NOMO-1 treated with DMSO at 0.1 percent for 48 hours (cell line): ENCODE results near the gene RNF44.

Source experiments
- DNase-seq: peaks from one replicate; lab custom pipeline; 2025; ENCODE audit not compliant: unreplicated experiment; lab: John Stamatoyannopoulos, UW

RNF44 gene

GRCh38 chr5:176536902-176537553 is at the start of gene RNF44:
Gene RNF44, minus strand, starts transcription at chr5:176537402. Its CDS starts 4,930 bp downstream, at chr5:176532472.
- DNase-seq = peak; percentile 95

GRCh38 chr5:176583076-176583475 is 45.9 kb upstream of the RNF44 start:
- DNase-seq = no peak

GRCh38 chr5:176581361-176581760 is 44.2 kb upstream of the RNF44 start:
- DNase-seq = no peak

GRCh38 chr5:176579323-176579722 is 42.1 kb upstream of the RNF44 start:
- DNase-seq = no peak

GRCh38 chr5:176578391-176578808 is 41.2 kb upstream of the RNF44 start:
- no peak for DNase-seq

GRCh38 chr5:176577312-176578176 is 40.3 kb upstream of the RNF44 start:
- DNase-seq = no peak

- no peak for DNase-seq
These were observed 38.6 kb upstream of the RNF44 start for GRCh38 chr5:176575488-176576422.

- DNase-seq = no peak
These were observed 37.9 kb upstream of the RNF44 start for GRCh38 chr5:176575066-176575465.

GRCh38 chr5:176574297-176574591 is 37.0 kb upstream of the RNF44 start:
- DNase-seq = no peak

GRCh38 chr5:176573564-176574296 is 36.5 kb upstream of the RNF44 start:
- DNase-seq = peak; percentile 34

- no peak for DNase-seq
These were observed 32.8 kb upstream of the RNF44 start for GRCh38 chr5:176570044-176570443.

GRCh38 chr5:176568657-176569056 is 31.5 kb upstream of the RNF44 start:
- DNase-seq = no peak

GRCh38 chr5:176565760-176566288 is 28.6 kb upstream of the RNF44 start:
- DNase-seq = no peak

GRCh38 chr5:176564002-176564401 is 26.8 kb upstream of the RNF44 start:
- DNase-seq = no peak

- no peak for DNase-seq
These were observed 25.0 kb upstream of the RNF44 start for GRCh38 chr5:176562189-176562588.

GRCh38 chr5:176561259-176561658 is 24.1 kb upstream of the RNF44 start:
- DNase-seq = no peak

- DNase-seq = no peak
These were observed 23.2 kb upstream of the RNF44 start for GRCh38 chr5:176560364-176560763.

GRCh38 chr5:176559683-176560082 is 22.5 kb upstream of the RNF44 start:
- DNase-seq = no peak

- no peak for DNase-seq
These were observed 20.6 kb upstream of the RNF44 start for GRCh38 chr5:176557846-176558245.

GRCh38 chr5:176553260-176554085 is 16.3 kb upstream of the RNF44 start:
- DNase-seq = no peak
